GM12878 (cell line): ENCODE results near the gene ELOVL5. TPM values are rescaled to one million over a fixed set of nuclear protein-coding genes. Genes with fewer than 3 reads are reported as not detected.

ENCODE experiments used
- ATAC-seq: fragments of 200-7000 bp; cut with Tn5 transposase; 3 replicates; pipeline ENCODE4 v1.9.1; 2020; ENCODE audit warnings: mild to moderate bottlenecking, moderate library complexity
- BruUV-seq: library from RNA; stranded (reverse); fragments of 400-500 nt; replicated peaks from 2 replicates; lab custom pipeline; 2021; lab: Mats Ljungman, UMichigan
- CTCF ChIA-PET: fragments of 300-600 bp; sonication (Branson Sonifier 250); formaldehyde crosslinking; extraction: SDS; loops from one replicate; lab custom pipeline; 2021; ENCODE audit warnings: inconsistent platforms; lab: Yijun Ruan, JAX
- POLR2A ChIA-PET: fragments of 350-600 bp; formaldehyde crosslinking; extraction: SDS; loops from one replicate; lab custom pipeline; 2021; ENCODE audit warnings: inconsistent platforms; lab: Charles Lee
- RAD21 ChIA-PET: fragments of 300-600 bp; sonication (Branson Sonifier 250); formaldehyde crosslinking; loops from one replicate; lab custom pipeline; 2023; ENCODE audit warnings: antibody characterized with exemption; ENCODE audit not compliant: unreplicated experiment; lab: Charles Lee
- SMC1A ChIA-PET: fragments of 300-600 bp; sonication (Branson Sonifier 250); formaldehyde crosslinking; loops from one replicate; lab custom pipeline; 2023; ENCODE audit not compliant: unreplicated experiment, uncharacterized antibody; lab: Charles Lee
- DNase-seq: peaks from one replicate; pipeline ENCODE4 v3.0.0-alpha.2; 2011; ENCODE audit warnings: low read depth, low spot score
- FAIRE-seq: peaks from 3 replicates; lab custom pipeline; 2011; peaks lifted over from hg19 to GRCh38; lab: Jason Lieb, UNC
- H2AFZ ChIP-seq: 2 replicates; pipeline ENCODE4 v1.6.0; 2011; ENCODE audit warnings: low read depth, low read length, control low read depth; ENCODE audit not compliant: control insufficient read depth
- H3K27ac ChIP-seq: 2 replicates; pipeline ENCODE4 v1.5.1; 2011; ENCODE audit warnings: control low read depth; ENCODE audit not compliant: control insufficient read depth, insufficient read depth
- H3K27me3 ChIP-seq, 2 experiments: replicated peaks in 1 of 2; 2 replicates each; pipeline versions ENCODE4 v1.6.0 to v1.6.1; 2011; ENCODE audit warnings: low read length in 1 of 2; ENCODE audit not compliant: control insufficient read depth in 2 of 2, insufficient read depth in 2 of 2
- H3K36me3 ChIP-seq, 2 experiments: 2 replicates each; pipeline ENCODE4 v1.5.1; 2011; ENCODE audit warnings: low read length in 1 of 2; ENCODE audit not compliant: control insufficient read depth in 2 of 2, insufficient read depth in 2 of 2
- H3K4me1 ChIP-seq: 2 replicates; pipeline ENCODE4 v1.6.1; 2011; ENCODE audit warnings: mild to moderate bottlenecking, low read length, moderate library complexity, mixed read lengths; ENCODE audit not compliant: control insufficient read depth, insufficient read depth
- H3K4me2 ChIP-seq: 2 replicates; pipeline ENCODE4 v1.6.0; 2011; ENCODE audit warnings: control low read depth; ENCODE audit not compliant: control insufficient read depth, insufficient read depth
- H3K4me3 ChIP-seq: fragments of 200-600 bp; sonication (generic); 2 replicates; pipeline ENCODE4 v1.5.1; 2016
- H3K79me2 ChIP-seq: 2 replicates; pipeline ENCODE4 v1.6.0; 2011; ENCODE audit warnings: low read length; ENCODE audit not compliant: control insufficient read depth, insufficient read depth
- H3K9ac ChIP-seq: 2 replicates; pipeline ENCODE4 v1.8.0; 2011; ENCODE audit warnings: low read length, control low read depth, mixed read lengths; ENCODE audit not compliant: control insufficient read depth, insufficient read depth
- H3K9me3 ChIP-seq: replicated peaks from 3 replicates; pipeline ENCODE4 v1.5.1; 2011; ENCODE audit warnings: mild to moderate bottlenecking, low read length; ENCODE audit not compliant: control insufficient read depth, insufficient read depth
- H4K20me1 ChIP-seq: 2 replicates; pipeline ENCODE4 v1.6.0; 2011; ENCODE audit not compliant: control insufficient read depth, insufficient read depth
- IKZF1 ChIP-seq: fragments of 450-650 bp; conservative IDR thresholded peaks from 2 replicates; pipeline ENCODE4 v1.6.1; 2017; ENCODE audit warnings: antibody characterized with exemption, mild to moderate bottlenecking
- MTA2 ChIP-seq: fragments of 450-650 bp; IDR thresholded peaks from 2 replicates; pipeline ENCODE4 v1.6.1; 2016; ENCODE audit warnings: low read depth, mild to moderate bottlenecking, moderate library complexity
- NR2C1 ChIP-seq: fragments of 450-650 bp; IDR thresholded peaks from 2 replicates; pipeline ENCODE4 v1.6.1; 2017; ENCODE audit warnings: antibody characterized with exemption, mild to moderate bottlenecking, moderate library complexity
- PKNOX1 ChIP-seq: fragments of 450-650 bp; IDR thresholded peaks from 2 replicates; pipeline ENCODE4 v1.6.1; 2016; ENCODE audit warnings: mild to moderate bottlenecking
- SPI1 ChIP-seq: IDR thresholded peaks from 2 replicates; pipeline ENCODE4 v1.6.1; 2011; ENCODE audit warnings: low read depth, mild to moderate bottlenecking, low read length, moderate library complexity, borderline replicate concordance; ENCODE audit not compliant: insufficient read depth
- WGBS: methylation state at CpG from one replicate; pipeline ENCODE4 v1.1.6; 2016; ENCODE audit warnings: low lambda C conversion rate; ENCODE audit not compliant: insufficient replicate concordance, insufficient coverage; ENCODE audit errors: missing lambda C conversion rate; 5-methylcytosine and 5-hydroxymethylcytosine counted together
- in situ Hi-C: fragments of 300-500 bp; cut with MboI; formaldehyde crosslinking; loops from 9 replicates; pipeline ENCODE4 v1.14.3; 2018; ENCODE audit warnings: mixed read lengths
- intact Hi-C: fragments of 100-400 bp; cut with micrococcal nuclease; formaldehyde crosslinking; loops from one replicate; pipeline ENCODE4 v1.14.2; 2022; ENCODE audit not compliant: unreplicated experiment
- polyA plus RNA-seq, 11 experiments: library from polyadenylated mRNA; depleted of rRNA in 4 of 11; unstranded in 6 of 11; stranded (reverse) in 5 of 11; fragments of >200 nt; fragmentation: Nextera tagmentation in 4 of 11; fragmentation: Illumina TruSeq in 1 of 11; extraction: Ambion mirVana in 4 of 11; extraction: Trizol in 1 of 11; gene quantifications; 1 replicate in 1 of 11; 2 replicates in 10 of 11; pipeline versions ENCODE4 v1.2.1 to v1.2.3, GENCODE V29; 2011 to 2016; ENCODE audit warnings: inconsistent platforms in 2 of 11, missing spikeins in 2 of 11, low read depth in 1 of 11
- total RNA-seq, 4 experiments: library from RNA; depleted of rRNA in 3 of 4; stranded (reverse); fragments of >200 nt in 3 of 4; fragmentation: Illumina TruSeq in 1 of 4; extraction: Trizol in 1 of 4; gene quantifications; 2 replicates each; pipeline versions ENCODE4 v1.2.1 to v1.2.3, GENCODE V29; 2013 to 2021

ELOVL5 gene
- total and polyA plus RNA-seq, 10 of the 15 experiments (the other 5 are each of a cell fraction or from before 2014, with no cell fraction given) = 156 to 241 (median 196) TPM

- 94% methylated on average over 2 of the region's 2 CpGs for WGBS
- ChIA-PET POLR2A (interaction anchor here (0.6 to 2.5 kb wide), 6 partner anchors 29 to 92 kb away, joined by 3 to 7 read pairs (median 4); no protein-coding TSS in a partner anchor), SMC1A (interaction anchor here (0.6 to 5.6 kb wide), 31 partner anchors 8 to 204 kb away, joined by 3 to 27 read pairs (median 7); no protein-coding TSS in a partner anchor), RAD21 (interaction anchor here (0.9 to 6.2 kb wide), 15 partner anchors 15 to 156 kb away, joined by 3 to 22 read pairs (median 5); no protein-coding TSS in a partner anchor), CTCF (interaction anchor here (0.6 to 3.4 kb wide), 19 partner anchors 10 to 441 kb away, joined by 3 to 16 read pairs (median 4); no protein-coding TSS in a partner anchor)
- Histone ChIP-seq H3K36me3 (peaks cover 3 to 16% of the 10 kb centered on the region in 2 experiments; a peak in 3 of 4 replicates), H3K4me1 (peaks cover 28% of the 10 kb centered on the region), H2AFZ (no peak overlapping the region), H3K4me3 (no peak overlapping the region), H3K9me3 (no peaks in the 10 kb centered on the region), H3K9ac (no peak overlapping the region), H3K27me3 (no peaks in the 10 kb centered on the region), H3K27ac (no peak overlapping the region), H4K20me1 (no peaks in the 10 kb centered on the region), H3K79me2 (no peaks in the 10 kb centered on the region; the same call in 1 of the 2 replicates), H3K4me2 (no peak overlapping the region)
- TF ChIP-seq IKZF1 (peak; percentile 42), SPI1 (peak; percentile 52; the same call in 1 of the 2 replicates), NR2C1 (no peak), MTA2 (peak; percentile 56), PKNOX1 (no peak)
- ATAC-seq (peak; percentile 6; the same call in 2 of the 3 replicates), FAIRE-seq (peak; percentile 27), DNase-seq (no peak)
- BruUV-seq = no TSS peak
- intact Hi-C loops = loop anchor here (5.0 kb wide), 3 partner anchors 132 to 202 kb away; no protein-coding TSS in a partner anchor
- in situ Hi-C loops = loop anchor here (5.0 kb wide), 1 partner anchor 108 kb away; no protein-coding TSS in a partner anchor
Measured at GRCh38 chr6:53280207-53280606, 68.5 kb downstream of the ELOVL5 start.
